ENCODE data around the gene RFPL2.

GRCh38 chr22:32199341-32199740, 5.5 kb downstream of the RFPL2 start:
- TF ChIP-seq, protein P1, sequence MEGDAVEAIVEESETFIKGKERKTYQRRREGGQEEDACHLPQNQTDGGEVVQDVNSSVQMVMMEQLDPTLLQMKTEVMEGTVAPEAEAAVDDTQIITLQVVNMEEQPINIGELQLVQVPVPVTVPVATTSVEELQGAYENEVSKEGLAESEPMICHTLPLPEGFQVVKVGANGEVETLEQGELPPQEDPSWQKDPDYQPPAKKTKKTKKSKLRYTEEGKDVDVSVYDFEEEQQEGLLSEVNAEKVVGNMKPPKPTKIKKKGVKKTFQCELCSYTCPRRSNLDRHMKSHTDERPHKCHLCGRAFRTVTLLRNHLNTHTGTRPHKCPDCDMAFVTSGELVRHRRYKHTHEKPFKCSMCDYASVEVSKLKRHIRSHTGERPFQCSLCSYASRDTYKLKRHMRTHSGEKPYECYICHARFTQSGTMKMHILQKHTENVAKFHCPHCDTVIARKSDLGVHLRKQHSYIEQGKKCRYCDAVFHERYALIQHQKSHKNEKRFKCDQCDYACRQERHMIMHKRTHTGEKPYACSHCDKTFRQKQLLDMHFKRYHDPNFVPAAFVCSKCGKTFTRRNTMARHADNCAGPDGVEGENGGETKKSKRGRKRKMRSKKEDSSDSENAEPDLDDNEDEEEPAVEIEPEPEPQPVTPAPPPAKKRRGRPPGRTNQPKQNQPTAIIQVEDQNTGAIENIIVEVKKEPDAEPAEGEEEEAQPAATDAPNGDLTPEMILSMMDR (conservative IDR thresholded peaks at IDR 0.05) = no peak
- TF ChIP-seq EZH2 (IDR thresholded peaks at IDR 0.05; ENCODE audit: low read depth) = no peak

All from PC-9 (cell line).